ENCODE data around the gene PRKCH. TPM values are rescaled to one million over a fixed set of nuclear protein-coding genes. Genes with fewer than 3 reads are reported as not detected.

PRKCH gene
- total RNA-seq, 1 donor from 2014 or later, result 18.4 TPM

GRCh38 chr14:61535032-61535431 is 213.7 kb downstream of the PRKCH start:
- Histone ChIP-seq H3K27me3 (ENCODE audit: low read depth) (no peaks in the 10 kb centered on the region), H3K4me3 (no peak overlapping the region), H3K9me3 (replicated peaks) (no peaks in the 10 kb centered on the region), H3K27ac (replicated peaks) (no peak overlapping the region), H3K4me1 (peaks cover 91% of the 10 kb centered on the region), H3K36me3 (no peaks in the 10 kb centered on the region)
- DNase-seq, result no peak
- intact Hi-C loops (cut with micrococcal nuclease), result no loop called here
- TF ChIP-seq CTCF (IDR thresholded peaks at IDR 0.05; ENCODE audit: borderline replicate concordance), result no peak

GRCh38 chr14:61535458-61535857 is 214.1 kb downstream of the PRKCH start:
- intact Hi-C loops (cut with micrococcal nuclease), result no loop called here
- Histone ChIP-seq H3K27me3 (ENCODE audit: low read depth) (no peaks in the 10 kb centered on the region), H3K9me3 (replicated peaks) (no peaks in the 10 kb centered on the region), H3K4me1 (peaks cover 88% of the 10 kb centered on the region), H3K36me3 (no peaks in the 10 kb centered on the region), H3K27ac (replicated peaks) (no peak overlapping the region), H3K4me3 (no peak overlapping the region)
- TF ChIP-seq CTCF (IDR thresholded peaks at IDR 0.05; ENCODE audit: borderline replicate concordance), result no peak
- no peak for DNase-seq

GRCh38 chr14:61536661-61537562 is 215.5 kb downstream of the PRKCH start:
- Histone ChIP-seq H3K9me3 (replicated peaks) (no peaks in the 10 kb centered on the region), H3K4me1 (peaks cover 73% of the 10 kb centered on the region), H3K4me3 (no peak overlapping the region), H3K27ac (replicated peaks) (peak overlapping the region; percentile 69), H3K27me3 (ENCODE audit: low read depth) (no peaks in the 10 kb centered on the region), H3K36me3 (no peaks in the 10 kb centered on the region)
- no peak for TF ChIP-seq CTCF (IDR thresholded peaks at IDR 0.05; ENCODE audit: borderline replicate concordance)
- no peak for DNase-seq
- intact Hi-C loops (cut with micrococcal nuclease), result no loop called here

- DNase-seq, result no peak
- Histone ChIP-seq H3K4me3 (no peak overlapping the region), H3K4me1 (peaks cover 70% of the 10 kb centered on the region), H3K27me3 (ENCODE audit: low read depth) (no peaks in the 10 kb centered on the region), H3K27ac (replicated peaks) (peak overlapping the region; percentile 69), H3K36me3 (no peaks in the 10 kb centered on the region), H3K9me3 (replicated peaks) (no peaks in the 10 kb centered on the region)
- TF ChIP-seq CTCF (IDR thresholded peaks at IDR 0.05; ENCODE audit: borderline replicate concordance), result no peak
- intact Hi-C loops (cut with micrococcal nuclease), result no loop called here
These were observed 216.4 kb downstream of the PRKCH start for GRCh38 chr14:61537563-61538463.

- no peaks in the 10 kb centered on the region for H3K36me3 ChIP-seq
- no peak for DNase-seq
These were observed 217.2 kb downstream of the PRKCH start for GRCh38 chr14:61538464-61539022.

More at GRCh38 chr14:61538464-61539022, 217.2 kb downstream of the PRKCH start:
- TF ChIP-seq CTCF (IDR thresholded peaks at IDR 0.05; ENCODE audit: borderline replicate concordance), result no peak
- Histone ChIP-seq H3K4me3 (no peak overlapping the region), H3K4me1 (peaks cover 70% of the 10 kb centered on the region), H3K27ac (replicated peaks) (peak overlapping the region; percentile 69), H3K9me3 (replicated peaks) (no peaks in the 10 kb centered on the region), H3K27me3 (ENCODE audit: low read depth) (no peaks in the 10 kb centered on the region)
- intact Hi-C loops (cut with micrococcal nuclease), result no loop called here

Data from left ventricle myocardium inferior (tissue), 1 donor.